ENCODE data around the gene CHEK2. TPM values are rescaled to one million over a fixed set of nuclear protein-coding genes. Genes with fewer than 3 reads are reported as not detected.
A peak's percentile ranks its signal among the peaks of the same experiment; 100 is the strongest.

Gene CHEK2
- total RNA-seq, 6 experiments from 2014 or later, result 2.0 to 6.3 (median 4.2) TPM

DNA sequence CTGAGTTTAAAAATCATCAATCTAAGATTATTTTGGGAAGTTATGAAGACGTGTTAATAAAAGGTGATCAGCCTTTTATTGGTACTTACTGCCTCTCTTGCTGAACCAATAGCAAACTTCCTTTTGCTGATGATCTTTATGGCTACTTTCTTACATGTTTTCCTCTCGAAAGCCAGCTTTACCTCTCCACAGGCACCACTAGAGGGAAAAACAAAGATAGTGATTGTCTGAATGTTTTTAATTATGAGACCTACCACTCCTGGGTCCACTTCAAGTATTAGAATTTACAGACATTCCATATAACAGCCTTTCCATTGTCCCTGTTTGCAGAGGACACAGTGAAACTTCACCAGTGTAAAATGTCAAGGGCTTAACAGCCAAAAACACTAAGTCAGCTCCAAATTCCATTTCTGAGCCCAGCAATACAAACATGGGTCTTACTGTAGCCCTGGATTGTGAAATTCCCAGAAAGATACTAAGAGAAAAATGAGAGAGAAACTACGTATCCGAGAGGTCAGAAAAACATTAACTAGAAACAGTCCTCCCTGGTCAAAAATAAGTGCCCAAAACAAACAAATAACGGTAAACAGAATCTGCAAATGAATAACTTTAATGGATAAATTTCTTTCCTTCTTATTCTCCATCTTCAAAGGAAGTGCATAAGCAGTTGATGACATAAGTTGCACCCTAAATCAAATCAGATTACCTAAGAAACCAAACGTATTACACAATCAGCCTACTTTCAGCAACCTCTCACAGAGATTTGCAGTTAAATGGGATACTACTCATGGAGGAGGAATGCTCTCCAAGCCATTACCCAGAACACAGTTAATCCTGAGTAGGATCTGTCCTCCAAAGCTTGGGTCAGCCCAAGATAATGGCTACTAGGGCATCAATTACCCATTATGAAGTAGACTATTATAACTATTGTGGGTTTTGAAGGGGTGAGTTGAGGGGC, 29.5 kb downstream of the CHEK2 start:
- no peaks in the 10 kb centered on the region for H3K9me3 ChIP-seq
- H3K4me3 ChIP-seq, result peak overlapping the region in 2 of 3 donors; percentile 4 to 31
- peaks cover 0 to 14% (median 0%) of the 10 kb centered on the region in 4 donors for H3K4me1 ChIP-seq
- intact Hi-C loops (cut with DNase I), result no loop called here
- 24% methylated on average over 6 of the region's 6 CpGs for WGBS (ENCODE audit: insufficient coverage, low coverage, low lambda C conversion rate, missing lambda C conversion rate)
- no peak for TF ChIP-seq POLR2A (IDR thresholded peaks at IDR 0.05)
- TF ChIP-seq CTCF (IDR thresholded peaks at IDR 0.05), result no peak
- no peak for DNase-seq
- ATAC-seq, result peak; percentile 82 to 88 (median 83)
- no peaks in the 10 kb centered on the region for H3K27me3 ChIP-seq
- no peaks in the 10 kb centered on the region for H3K36me3 ChIP-seq
- peak overlapping the region in 2 of 3 donors; percentile 35 to 52 for H3K27ac ChIP-seq

DNA sequence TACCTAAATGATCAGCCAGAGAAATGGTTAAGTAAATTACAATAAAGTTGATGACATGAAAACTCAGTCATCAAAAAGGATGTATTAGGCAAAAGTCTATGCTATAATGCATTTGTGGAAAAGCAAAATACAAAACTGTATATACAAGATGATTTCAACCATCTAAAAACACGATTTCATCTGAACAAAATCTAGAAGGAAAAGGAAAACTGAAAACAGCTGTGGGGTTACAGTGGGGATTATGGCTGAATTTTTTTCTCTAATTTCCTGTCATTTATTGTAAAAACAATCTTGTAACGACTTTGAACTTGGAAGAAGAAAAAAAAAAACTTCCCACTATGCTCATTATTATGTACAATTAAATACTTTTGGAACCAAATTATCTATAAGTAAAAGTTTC, 30.3 kb downstream of the CHEK2 start:
- intact Hi-C loops (cut with DNase I), result no loop called here
- WGBS (ENCODE audit: insufficient coverage, low coverage, low lambda C conversion rate, missing lambda C conversion rate), result 60% methylated on average over 2 of the region's 2 CpGs
- ATAC-seq (no peak), DNase-seq (no peak)
- no peaks in the 10 kb centered on the region for H3K36me3 ChIP-seq
- peaks cover 0 to 14% (median 0%) of the 10 kb centered on the region in 4 donors for H3K4me1 ChIP-seq
- H3K9me3 ChIP-seq, result no peaks in the 10 kb centered on the region
- TF ChIP-seq POLR2A (IDR thresholded peaks at IDR 0.05), result no peak
- no peak for TF ChIP-seq CTCF (IDR thresholded peaks at IDR 0.05)
- no peak overlapping the region for H3K4me3 ChIP-seq
- no peaks in the 10 kb centered on the region for H3K27me3 ChIP-seq
- peak overlapping the region; percentile 7 to 52 (median 35) for H3K27ac ChIP-seq

DNA sequence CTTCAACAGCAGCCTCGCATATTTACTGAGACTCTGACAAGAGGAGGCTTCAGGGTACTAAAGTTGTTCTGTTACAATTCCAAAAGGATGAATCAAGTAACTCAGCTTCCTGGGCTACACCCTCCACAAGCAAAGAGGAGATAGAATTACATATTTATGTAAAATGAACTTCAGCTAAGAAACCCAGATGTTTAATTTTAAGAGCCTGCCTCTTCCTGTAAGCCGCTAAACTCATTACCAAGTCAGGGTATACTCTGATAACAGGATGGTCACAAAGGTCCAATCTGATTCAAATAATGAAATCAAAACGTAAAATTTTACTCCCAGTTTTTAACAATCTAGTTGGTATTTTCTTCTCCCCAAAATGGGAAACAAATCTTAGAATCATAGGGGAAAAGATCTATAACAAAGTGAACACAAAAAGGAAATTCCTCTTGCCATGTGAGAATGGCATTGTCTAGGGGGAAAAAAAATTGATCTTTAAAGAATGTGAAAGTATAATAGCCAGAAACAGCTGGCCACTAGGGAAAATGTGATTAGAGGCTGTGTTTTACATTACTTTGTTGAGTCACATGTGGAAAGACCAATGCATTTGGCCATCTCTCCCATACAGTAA, 30.9 kb downstream of the CHEK2 start:
- 48% methylated on average over 3 of the region's 3 CpGs for WGBS (ENCODE audit: insufficient coverage, low coverage, low lambda C conversion rate, missing lambda C conversion rate)
- H3K4me3 ChIP-seq, result no peak overlapping the region
- no peaks in the 10 kb centered on the region for H3K9me3 ChIP-seq
- DNase-seq (no peak), ATAC-seq (peak in 1 of 4 donors; percentile 9)
- no peaks in the 10 kb centered on the region for H3K27me3 ChIP-seq
- H3K4me1 ChIP-seq, result peaks cover 0 to 14% (median 0%) of the 10 kb centered on the region in 4 donors
- no peak for TF ChIP-seq CTCF (IDR thresholded peaks at IDR 0.05)
- peak overlapping the region in 1 of 3 donors; percentile 7 for H3K27ac ChIP-seq
- no peaks in the 10 kb centered on the region for H3K36me3 ChIP-seq
- intact Hi-C loops (cut with DNase I), result no loop called here

DNA sequence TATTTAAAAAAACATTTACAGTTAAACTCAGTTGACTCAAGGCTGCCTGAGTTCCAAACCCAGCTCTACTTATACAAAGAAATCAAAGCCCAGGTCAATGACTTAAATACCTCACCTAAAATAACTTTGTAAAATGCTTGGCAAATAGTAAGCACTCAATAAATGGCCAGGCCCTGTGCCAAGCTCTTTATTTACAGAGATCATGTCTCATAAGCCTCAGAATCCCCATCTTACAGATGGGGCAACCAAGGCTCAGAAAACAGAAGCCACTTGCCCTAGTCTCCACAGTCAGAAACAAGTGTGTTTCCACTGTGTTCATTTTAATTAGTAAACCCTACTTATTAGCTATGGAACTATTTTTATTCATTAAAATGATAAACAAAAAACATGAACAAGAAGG, 31.5 kb downstream of the CHEK2 start:
- H3K4me1 ChIP-seq, result peaks cover 0 to 14% (median 0%) of the 10 kb centered on the region in 4 donors
- H3K27me3 ChIP-seq, result no peaks in the 10 kb centered on the region
- DNase-seq (no peak), ATAC-seq (peak in 2 of 4 donors; percentile 28 to 39)
- H3K36me3 ChIP-seq, result no peaks in the 10 kb centered on the region
- TF ChIP-seq POLR2A (IDR thresholded peaks at IDR 0.05), result no peak
- TF ChIP-seq CTCF (IDR thresholded peaks at IDR 0.05), result no peak
- H3K9me3 ChIP-seq, result no peaks in the 10 kb centered on the region
- no peak overlapping the region for H3K4me3 ChIP-seq
- intact Hi-C loops (cut with DNase I), result no loop called here
- no peak overlapping the region for H3K27ac ChIP-seq

Measured in right lobe of liver (tissue), 6 donors.